ENCODE data around the gene FAM3D. TPM values are rescaled to one million over a fixed set of nuclear protein-coding genes. Genes with fewer than 3 reads are reported as not detected.
"Not testable (repeated sequence)": the region's sequence is repeated elsewhere in the genome, so short reads cannot be mapped to it uniquely, and the experiment has no call there.

Gene FAM3D
- total RNA-seq, 4 donors from 2014 or later: 1.9 to 33.2 TPM; not detected in 2

DNA sequence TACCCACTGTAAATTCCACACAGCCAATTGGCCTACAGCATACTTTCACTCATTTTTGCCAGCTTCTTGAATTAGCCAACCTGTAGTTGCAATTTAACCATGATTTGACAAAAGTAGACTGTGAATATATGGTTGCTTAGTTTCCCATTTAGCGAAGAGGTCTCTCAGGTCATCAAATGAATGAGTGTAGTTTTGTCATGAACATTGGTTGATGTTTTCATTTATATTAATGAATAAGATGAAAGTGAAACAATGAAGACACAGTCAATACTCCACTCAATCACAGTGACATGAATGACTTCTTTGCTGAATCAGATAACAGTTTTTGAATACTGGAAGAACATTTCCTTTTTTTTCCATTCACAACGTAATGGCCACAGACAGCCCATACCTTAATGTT is 15.3 kb upstream of the FAM3D start:
- Histone ChIP-seq H3K9me3 (no peaks in the 10 kb centered on the region), H3K27me3 (peaks cover 16% of the 10 kb centered on the region), H3K4me1 (no peaks in the 10 kb centered on the region), H3K4me3 (no peak overlapping the region), H3K36me3 (no peaks in the 10 kb centered on the region), H3K27ac (no peak overlapping the region)
- no peak for ATAC-seq
- WGBS, 2 donors (ENCODE audit: low coverage in 1 of 2): 61 to 62% methylated on average over 2 of the region's 2 CpGs
- TF ChIP-seq EP300 (IDR thresholded peaks at IDR 0.05): no peak
- no peak for TF ChIP-seq POLR2AphosphoS5 (IDR thresholded peaks at IDR 0.05)
- TF ChIP-seq POLR2A (IDR thresholded peaks at IDR 0.05): no peak
- TF ChIP-seq CTCF (IDR thresholded peaks at IDR 0.05): no peak

DNA sequence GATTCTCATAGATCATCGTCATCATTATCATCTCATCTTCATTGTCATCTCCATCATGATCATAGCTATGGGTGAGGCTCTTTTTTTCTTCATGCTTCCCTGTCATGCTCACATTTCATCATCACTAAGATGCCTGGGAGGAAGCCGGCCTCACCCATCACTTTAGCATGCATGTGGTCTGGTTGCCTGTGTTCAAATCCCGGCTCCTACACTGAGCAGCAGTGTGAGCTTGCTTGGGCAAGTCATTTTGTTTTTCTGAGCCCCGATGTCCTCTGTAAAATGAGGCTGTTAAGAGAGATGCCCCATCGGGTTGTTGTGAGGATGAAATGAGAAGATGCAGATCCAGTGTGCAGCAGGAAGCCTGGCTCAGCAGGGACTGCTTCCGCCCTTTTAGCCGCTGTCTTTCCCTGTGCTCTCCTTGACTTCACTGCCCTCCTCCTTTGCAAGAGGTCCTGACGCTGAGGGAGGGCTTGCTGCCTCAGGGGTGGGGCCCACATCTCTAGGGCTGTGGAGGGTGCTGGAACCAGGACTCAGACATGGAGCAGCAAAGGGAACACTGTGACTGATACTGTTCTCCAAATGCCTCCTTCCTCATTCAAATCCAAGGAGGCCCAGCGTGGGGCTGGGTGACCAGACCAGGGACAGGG is 14.4 kb upstream of the FAM3D start:
- Histone ChIP-seq H3K36me3 (no peaks in the 10 kb centered on the region), H3K4me1 (no peaks in the 10 kb centered on the region), H3K9me3 (peaks cover 0 to 6% (median 0%) of the 10 kb centered on the region in 3 donors), H3K27me3 (peaks cover 16% of the 10 kb centered on the region), H3K27ac (no peak overlapping the region), H3K4me3 (no peak overlapping the region)
- ATAC-seq: no peak
- 87 to 100% methylated on average over 2 of the region's 9 CpGs for WGBS, 2 donors (ENCODE audit: low coverage in 1 of 2)
- no peak for TF ChIP-seq CTCF (IDR thresholded peaks at IDR 0.05)
- TF ChIP-seq POLR2AphosphoS5 (IDR thresholded peaks at IDR 0.05): no peak
- TF ChIP-seq EP300 (IDR thresholded peaks at IDR 0.05): no peak
- no peak for TF ChIP-seq POLR2A (IDR thresholded peaks at IDR 0.05)

DNA sequence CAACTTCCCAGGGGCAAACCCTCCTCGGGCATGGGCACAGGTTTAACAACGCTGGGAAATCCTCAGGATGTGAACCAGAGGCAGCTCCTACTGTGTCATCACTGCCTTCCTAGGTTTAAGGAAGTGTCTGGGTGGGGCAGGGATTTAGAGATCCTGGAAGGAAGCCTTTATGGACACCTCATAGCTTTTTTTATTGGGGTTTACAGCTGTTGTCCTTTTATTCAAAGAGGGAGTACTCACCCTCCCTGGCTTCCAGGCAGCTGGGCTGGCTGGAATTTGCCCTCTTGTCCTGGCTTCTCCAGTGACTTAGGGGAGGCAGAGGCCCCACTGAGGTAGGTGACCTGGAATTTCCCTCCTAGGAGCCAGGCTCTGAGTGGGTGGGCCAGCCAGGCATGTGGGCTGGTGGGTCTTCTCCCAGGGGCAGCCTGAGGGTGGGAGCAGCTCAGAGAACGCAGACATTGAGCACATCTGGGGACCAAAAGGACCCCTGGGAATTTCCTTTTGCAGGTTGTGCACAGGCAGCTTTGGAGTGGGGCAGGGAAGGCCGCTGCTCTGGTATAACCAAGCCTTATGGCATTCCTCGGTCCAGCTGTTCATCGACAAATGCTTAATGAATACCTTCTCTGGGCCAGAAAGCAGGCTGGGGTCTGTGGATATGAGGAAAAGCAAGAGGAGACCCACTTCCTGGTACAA is 13.5 kb upstream of the FAM3D start:
- H3K27me3 ChIP-seq: peaks cover 16% of the 10 kb centered on the region
- H3K27ac ChIP-seq: no peak overlapping the region
- 29 to 80% methylated on average over 1 to 2 of the region's 6 CpGs for WGBS, 2 donors (ENCODE audit: low coverage in 1 of 2)
- no peak for TF ChIP-seq EP300 (IDR thresholded peaks at IDR 0.05)
- no peak for TF ChIP-seq CTCF (IDR thresholded peaks at IDR 0.05)
- no peak for TF ChIP-seq POLR2AphosphoS5 (IDR thresholded peaks at IDR 0.05)
- no peak for TF ChIP-seq POLR2A (IDR thresholded peaks at IDR 0.05)
- peaks cover 0 to 12% (median 0%) of the 10 kb centered on the region in 3 donors for H3K9me3 ChIP-seq
- H3K4me1 ChIP-seq: no peaks in the 10 kb centered on the region
- no peak overlapping the region for H3K4me3 ChIP-seq
- no peak for ATAC-seq
- H3K36me3 ChIP-seq: no peaks in the 10 kb centered on the region

- no peak for ATAC-seq
- Histone ChIP-seq H3K9me3 (peaks cover 0 to 12% (median 0%) of the 10 kb centered on the region in 3 donors), H3K4me3 (no peak overlapping the region), H3K4me1 (no peaks in the 10 kb centered on the region), H3K36me3 (no peaks in the 10 kb centered on the region), H3K27me3 (peaks cover 16% of the 10 kb centered on the region), H3K27ac (no peak overlapping the region)
- TF ChIP-seq POLR2AphosphoS5 (IDR thresholded peaks at IDR 0.05) (no peak), EP300 (IDR thresholded peaks at IDR 0.05) (no peak), CTCF (IDR thresholded peaks at IDR 0.05) (no peak), POLR2A (IDR thresholded peaks at IDR 0.05) (no peak)
- 31 to 35% methylated on average over 5 to 6 of the region's 6 CpGs for WGBS, 2 donors (ENCODE audit: low coverage in 1 of 2)
Measured at GRCh38 chr3:58679446-58679845, 12.9 kb upstream of the FAM3D start.

GRCh38 chr3:58678177-58678970 is 11.8 kb upstream of the FAM3D start:
- not testable (repeated sequence) for ATAC-seq, H3K27ac ChIP-seq, H3K4me3 ChIP-seq, H3K4me1 ChIP-seq, H3K36me3 ChIP-seq
- peaks cover 0 to 12% (median 0%) of the 10 kb centered on the region in 3 donors for H3K9me3 ChIP-seq
- WGBS, 2 donors (ENCODE audit: low coverage in 1 of 2): 90% methylated on average over 3 of the region's 13 CpGs; no CpG with 5 or more reads in 1 of the 2 donors
- peaks cover 16% of the 10 kb centered on the region for H3K27me3 ChIP-seq
